ENCODE results near the gene SLC25A4.
A peak's percentile ranks its signal among the peaks of the same experiment; 100 is the strongest.

Gene SLC25A4

DNA sequence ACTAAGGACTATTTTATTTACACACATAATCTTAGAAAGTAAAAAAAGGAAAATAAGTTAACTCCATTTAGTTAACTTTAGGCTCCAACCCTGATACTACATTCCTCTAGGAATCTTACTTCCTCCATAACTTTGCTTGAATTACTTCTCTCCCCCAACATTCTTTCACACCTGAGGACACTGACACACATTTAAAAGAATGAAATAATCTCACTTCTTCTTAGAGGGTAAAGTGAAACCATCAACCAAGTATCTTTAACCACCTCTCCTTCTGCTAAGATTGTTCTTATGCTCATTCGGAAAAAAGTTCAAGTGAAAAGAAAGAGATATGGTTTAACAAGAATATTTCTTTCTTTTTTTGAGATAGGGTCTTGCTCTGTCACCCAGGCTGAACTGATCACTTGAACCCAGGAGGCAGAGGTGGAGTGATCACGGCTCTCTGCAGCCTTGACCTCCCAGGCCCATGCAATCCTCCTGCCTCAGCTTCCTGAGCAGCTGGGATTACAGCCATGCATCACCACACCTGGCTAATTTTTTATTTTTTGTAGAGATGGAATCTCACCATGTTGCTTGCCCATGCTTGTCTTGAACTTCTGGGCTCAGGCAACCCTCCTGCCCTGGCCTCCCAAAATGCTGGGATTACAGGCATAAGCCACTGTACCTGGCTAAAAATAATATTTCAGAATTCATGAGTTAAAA is 28.5 kb downstream of the SLC25A4 start:
- no peaks in the 10 kb centered on the region for H3K9me3 ChIP-seq (ENCODE audit: insufficient read depth, low read length)
- peak overlapping the region; percentile 57 for H3K4me2 ChIP-seq (ENCODE audit: low read length)
- no peaks in the 10 kb centered on the region for H3K36me3 ChIP-seq (replicated peaks; ENCODE audit: low read depth, low read length)
- peak overlapping the region; percentile 28; the same call in 1 of the 2 replicates for H3K27ac ChIP-seq (ENCODE audit: low read length)
- peaks cover 6% of the 10 kb centered on the region for H4K20me1 ChIP-seq (ENCODE audit: insufficient read depth, low read length)
- H3K27me3 ChIP-seq (ENCODE audit: low read depth, low read length): no peaks in the 10 kb centered on the region
- TF ChIP-seq EZH2phosphoT487 (IDR thresholded peaks at IDR 0.05; ENCODE audit: low read depth): no peak
- TF ChIP-seq, protein P1, sequence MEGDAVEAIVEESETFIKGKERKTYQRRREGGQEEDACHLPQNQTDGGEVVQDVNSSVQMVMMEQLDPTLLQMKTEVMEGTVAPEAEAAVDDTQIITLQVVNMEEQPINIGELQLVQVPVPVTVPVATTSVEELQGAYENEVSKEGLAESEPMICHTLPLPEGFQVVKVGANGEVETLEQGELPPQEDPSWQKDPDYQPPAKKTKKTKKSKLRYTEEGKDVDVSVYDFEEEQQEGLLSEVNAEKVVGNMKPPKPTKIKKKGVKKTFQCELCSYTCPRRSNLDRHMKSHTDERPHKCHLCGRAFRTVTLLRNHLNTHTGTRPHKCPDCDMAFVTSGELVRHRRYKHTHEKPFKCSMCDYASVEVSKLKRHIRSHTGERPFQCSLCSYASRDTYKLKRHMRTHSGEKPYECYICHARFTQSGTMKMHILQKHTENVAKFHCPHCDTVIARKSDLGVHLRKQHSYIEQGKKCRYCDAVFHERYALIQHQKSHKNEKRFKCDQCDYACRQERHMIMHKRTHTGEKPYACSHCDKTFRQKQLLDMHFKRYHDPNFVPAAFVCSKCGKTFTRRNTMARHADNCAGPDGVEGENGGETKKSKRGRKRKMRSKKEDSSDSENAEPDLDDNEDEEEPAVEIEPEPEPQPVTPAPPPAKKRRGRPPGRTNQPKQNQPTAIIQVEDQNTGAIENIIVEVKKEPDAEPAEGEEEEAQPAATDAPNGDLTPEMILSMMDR (IDR thresholded peaks at IDR 0.05; ENCODE audit: low read depth, low read length): no peak
- H2AFZ ChIP-seq (ENCODE audit: low read depth, low read length): no peak overlapping the region
- H3K4me3 ChIP-seq (ENCODE audit: low read length): no peak overlapping the region
- no peaks in the 10 kb centered on the region for H3K79me2 ChIP-seq (ENCODE audit: low read length)
- H3K4me1 ChIP-seq (ENCODE audit: low read length): peaks cover 10% of the 10 kb centered on the region
- H3K9ac ChIP-seq (ENCODE audit: low read length): no peak overlapping the region

DNA sequence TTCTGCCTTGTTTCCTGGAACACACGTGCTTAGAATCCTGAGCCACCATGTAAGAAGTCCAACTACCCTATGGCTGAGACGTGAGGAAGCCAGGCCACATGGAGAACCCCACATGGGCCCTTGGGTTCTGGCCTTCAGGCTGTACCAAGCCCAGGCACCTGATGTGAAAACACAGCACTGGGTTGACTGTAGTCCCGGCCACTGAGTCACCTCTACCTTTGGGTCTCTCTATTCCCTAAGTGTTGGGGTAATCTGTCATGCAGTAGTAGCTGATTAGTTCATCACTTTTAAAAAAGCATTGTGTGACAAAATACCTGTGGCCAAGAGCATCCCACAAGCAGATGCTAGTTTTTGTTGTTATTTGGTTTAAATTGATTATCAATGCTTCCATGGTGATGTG is 36.4 kb downstream of the SLC25A4 start:
- no peaks in the 10 kb centered on the region for H3K36me3 ChIP-seq (replicated peaks; ENCODE audit: low read depth, low read length)
- TF ChIP-seq, protein P1 (IDR thresholded peaks at IDR 0.05; ENCODE audit: low read depth, low read length): no peak
- TF ChIP-seq EZH2phosphoT487 (IDR thresholded peaks at IDR 0.05; ENCODE audit: low read depth): no peak

DNA sequence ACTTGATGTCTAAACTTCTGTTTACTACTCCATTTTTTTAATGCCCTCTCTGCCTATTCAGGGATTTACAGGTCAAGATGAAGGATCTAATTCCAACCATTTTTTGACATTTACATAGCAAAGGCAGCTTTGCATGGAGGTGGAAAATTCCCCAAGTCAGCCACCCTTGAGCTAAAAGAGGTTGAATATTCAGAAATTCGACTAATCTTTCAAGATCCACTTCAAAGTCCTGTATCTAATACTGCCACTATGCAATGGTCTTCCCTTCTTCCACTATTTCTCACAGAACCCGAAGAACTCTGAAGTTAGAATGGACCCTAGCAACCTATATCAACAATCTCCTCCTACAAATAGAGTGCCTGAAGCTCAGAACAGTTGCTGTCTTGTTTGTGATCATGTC is 39.2 kb downstream of the SLC25A4 start:
- H3K4me1 ChIP-seq (ENCODE audit: low read length): peaks cover 11% of the 10 kb centered on the region; the same call in 1 of the 2 replicates
- no peak overlapping the region for H2AFZ ChIP-seq (ENCODE audit: low read depth, low read length)
- H3K9me3 ChIP-seq (ENCODE audit: insufficient read depth, low read length): no peaks in the 10 kb centered on the region
- no peaks in the 10 kb centered on the region for H3K36me3 ChIP-seq (replicated peaks; ENCODE audit: low read depth, low read length)
- peaks cover 39% of the 10 kb centered on the region for H3K79me2 ChIP-seq (ENCODE audit: low read length)
- no peak overlapping the region for H3K27ac ChIP-seq (ENCODE audit: low read length)
- no peaks in the 10 kb centered on the region for H3K27me3 ChIP-seq (ENCODE audit: low read depth, low read length)
- H3K9ac ChIP-seq (ENCODE audit: low read length): no peak overlapping the region
- H3K4me2 ChIP-seq (ENCODE audit: low read length): no peak overlapping the region
- peaks cover 5% of the 10 kb centered on the region; the same call in 1 of the 2 replicates for H4K20me1 ChIP-seq (ENCODE audit: insufficient read depth, low read length)
- H3K4me3 ChIP-seq (ENCODE audit: low read length): no peak overlapping the region
- no peak for TF ChIP-seq EZH2phosphoT487 (IDR thresholded peaks at IDR 0.05; ENCODE audit: low read depth)
- TF ChIP-seq, protein P1 (IDR thresholded peaks at IDR 0.05; ENCODE audit: low read depth, low read length): no peak

More for the DNA sequence above, 36.4 kb downstream of the SLC25A4 start:
- Histone ChIP-seq H3K27me3 (ENCODE audit: low read depth, low read length) (no peaks in the 10 kb centered on the region), H4K20me1 (ENCODE audit: insufficient read depth, low read length) (peaks cover 5% of the 10 kb centered on the region; the same call in 1 of the 2 replicates), H2AFZ (ENCODE audit: low read depth, low read length) (no peak overlapping the region), H3K4me1 (ENCODE audit: low read length) (peaks cover 3% of the 10 kb centered on the region; the same call in 1 of the 2 replicates), H3K27ac (ENCODE audit: low read length) (no peak overlapping the region), H3K9ac (ENCODE audit: low read length) (no peak overlapping the region), H3K4me2 (ENCODE audit: low read length) (no peak overlapping the region), H3K79me2 (ENCODE audit: low read length) (peaks cover 20% of the 10 kb centered on the region), H3K9me3 (ENCODE audit: insufficient read depth, low read length) (no peaks in the 10 kb centered on the region), H3K4me3 (ENCODE audit: low read length) (no peak overlapping the region)

DNA sequence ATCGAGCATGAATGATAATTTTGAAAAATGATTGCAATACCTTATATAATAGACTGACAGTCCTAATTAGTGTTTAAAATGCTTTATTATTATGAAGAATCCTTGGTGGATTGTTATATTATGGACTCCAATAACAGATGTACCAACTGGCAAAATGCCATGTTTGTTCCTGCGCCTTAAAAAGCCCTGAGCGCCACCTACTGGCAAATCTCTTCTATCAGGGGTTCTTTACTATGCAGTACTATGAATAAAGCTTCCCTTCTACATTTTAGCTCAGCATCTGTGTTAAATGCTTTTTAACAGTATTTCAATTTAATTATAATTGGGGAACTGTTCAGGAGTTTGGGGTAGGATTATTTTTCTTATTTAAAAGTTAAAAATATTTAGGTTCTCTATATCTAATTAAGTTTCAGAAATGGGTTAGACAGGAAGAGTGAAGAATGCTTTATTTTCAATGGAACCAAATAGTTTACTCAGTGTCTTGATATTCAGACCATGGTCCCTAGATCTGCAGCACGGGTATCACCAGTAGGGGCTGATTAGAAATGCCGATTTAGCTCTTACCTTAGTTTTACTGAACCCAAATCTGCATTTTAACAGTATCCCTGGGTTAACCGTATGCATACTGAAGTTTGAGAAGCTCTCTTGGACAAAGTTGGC is 40.7 kb downstream of the SLC25A4 start:
- no peak for TF ChIP-seq EZH2phosphoT487 (IDR thresholded peaks at IDR 0.05; ENCODE audit: low read depth)
- TF ChIP-seq, protein P1 (IDR thresholded peaks at IDR 0.05; ENCODE audit: low read depth, low read length): peak; percentile 54
- peaks cover 5% of the 10 kb centered on the region; the same call in 1 of the 2 replicates for H4K20me1 ChIP-seq (ENCODE audit: insufficient read depth, low read length)
- H3K4me1 ChIP-seq (ENCODE audit: low read length): peaks cover 11% of the 10 kb centered on the region; the same call in 1 of the 2 replicates
- H3K4me3 ChIP-seq (ENCODE audit: low read length): no peak overlapping the region
- H3K27ac ChIP-seq (ENCODE audit: low read length): no peak overlapping the region
- H3K79me2 ChIP-seq (ENCODE audit: low read length): peaks cover 46% of the 10 kb centered on the region
- H3K4me2 ChIP-seq (ENCODE audit: low read length): no peak overlapping the region; the same call in 1 of the 2 replicates
- H3K36me3 ChIP-seq (replicated peaks; ENCODE audit: low read depth, low read length): no peaks in the 10 kb centered on the region
- H2AFZ ChIP-seq (ENCODE audit: low read depth, low read length): no peak overlapping the region
- no peaks in the 10 kb centered on the region for H3K9me3 ChIP-seq (ENCODE audit: insufficient read depth, low read length)
- no peak overlapping the region for H3K9ac ChIP-seq (ENCODE audit: low read length)
- H3K27me3 ChIP-seq (ENCODE audit: low read depth, low read length): no peaks in the 10 kb centered on the region
